K562 (cell line): ENCODE measurements around the gene ANO9. TPM values are rescaled to one million over a fixed set of nuclear protein-coding genes. Genes with fewer than 3 reads are reported as not detected.

Experiments
- CHD4 ChIP-seq: fragments of 200-600 bp; sonication (generic); IDR thresholded peaks from 3 replicates; pipeline ENCODE4 v1.6.1; 2012; ENCODE audit warnings: low read depth, mild to moderate bottlenecking, mixed read lengths, low read length, inconsistent platforms; ENCODE audit not compliant: insufficient read depth, insufficient replicate concordance, poor library complexity, severe bottlenecking
- DIDO1 ChIP-seq: fragments of 450-650 bp; IDR thresholded peaks from 2 replicates; pipeline ENCODE4 v1.6.1; 2016; ENCODE audit warnings: low read depth, missing biosample characterization, missing genetic modification characterization
- GTF2E2 ChIP-seq: fragments of 200-800 bp; sonication (Bioruptor generic); IDR thresholded peaks from 2 replicates; pipeline ENCODE4 v1.6.1; 2016; ENCODE audit warnings: missing genetic modification characterization, missing compliant biosample characterization
- MCM7 ChIP-seq, 2 experiments: fragments of 450-650 bp; IDR thresholded peaks; 2 replicates each; pipeline ENCODE4 v1.6.1; 2016 to 2018
- NRF1 ChIP-seq, 2 experiments: fragments of 450-650 bp; IDR thresholded peaks in 1 of 2; conservative IDR thresholded peaks in 1 of 2; 2 replicates each; pipeline ENCODE4 v1.6.1; 2014; ENCODE audit warnings: mild to moderate bottlenecking in 2 of 2
- POLR2G ChIP-seq: fragments of 200-400 bp; formaldehyde crosslinking; IDR thresholded peaks from 2 replicates; pipeline ENCODE4 v1.6.1; 2017; ENCODE audit warnings: low read depth, mild to moderate bottlenecking, antibody characterized with exemption, low read length, moderate library complexity
- polyA plus RNA-seq, 8 experiments: library from polyadenylated mRNA; depleted of rRNA in 4 of 8; stranded (reverse) in 5 of 8; unstranded in 3 of 8; fragments of >200 nt; fragmentation: Nextera tagmentation in 2 of 8; fragmentation: Illumina TruSeq in 1 of 8; extraction: Ambion mirVana in 2 of 8; extraction: Trizol in 1 of 8; gene quantifications; 2 replicates each; pipeline versions ENCODE4 v1.2.1 to v1.2.3, GENCODE V29; 2011 to 2014; ENCODE audit warnings: inconsistent platforms in 1 of 8, missing spikeins in 1 of 8
- total RNA-seq, 7 experiments: library from RNA; depleted of rRNA in 6 of 7; stranded (reverse); fragments of >200 nt in 6 of 7; fragmentation: Illumina TruSeq in 2 of 7; extraction: Trizol in 2 of 7; gene quantifications; 2 replicates each; pipeline versions ENCODE4 v1.2.1 to v1.2.3, GENCODE V29; 2011 to 2021; ENCODE audit warnings: low replicate concordance in 1 of 7
- TF ChIP-seq, protein P1 (sequence below): fragments of 250-450 bp; sonication (Bioruptor Pico); IDR thresholded peaks from 2 replicates; pipeline ENCODE4 v1.8.0; 2022; ENCODE audit warnings: moderate library complexity, mild to moderate bottlenecking, inconsistent platforms
- TF ChIP-seq, protein P2 (sequence below): fragments of 250-450 bp; sonication (Bioruptor Pico); IDR thresholded peaks from 2 replicates; pipeline ENCODE4 v1.5.0; 2021

Gene ANO9
- total and polyA plus RNA-seq, 9 of the 15 experiments (the other 6 are each of a cell fraction or from before 2014, with no cell fraction given): 0.20 to 14.5 (median 4.5) TPM

DNA sequence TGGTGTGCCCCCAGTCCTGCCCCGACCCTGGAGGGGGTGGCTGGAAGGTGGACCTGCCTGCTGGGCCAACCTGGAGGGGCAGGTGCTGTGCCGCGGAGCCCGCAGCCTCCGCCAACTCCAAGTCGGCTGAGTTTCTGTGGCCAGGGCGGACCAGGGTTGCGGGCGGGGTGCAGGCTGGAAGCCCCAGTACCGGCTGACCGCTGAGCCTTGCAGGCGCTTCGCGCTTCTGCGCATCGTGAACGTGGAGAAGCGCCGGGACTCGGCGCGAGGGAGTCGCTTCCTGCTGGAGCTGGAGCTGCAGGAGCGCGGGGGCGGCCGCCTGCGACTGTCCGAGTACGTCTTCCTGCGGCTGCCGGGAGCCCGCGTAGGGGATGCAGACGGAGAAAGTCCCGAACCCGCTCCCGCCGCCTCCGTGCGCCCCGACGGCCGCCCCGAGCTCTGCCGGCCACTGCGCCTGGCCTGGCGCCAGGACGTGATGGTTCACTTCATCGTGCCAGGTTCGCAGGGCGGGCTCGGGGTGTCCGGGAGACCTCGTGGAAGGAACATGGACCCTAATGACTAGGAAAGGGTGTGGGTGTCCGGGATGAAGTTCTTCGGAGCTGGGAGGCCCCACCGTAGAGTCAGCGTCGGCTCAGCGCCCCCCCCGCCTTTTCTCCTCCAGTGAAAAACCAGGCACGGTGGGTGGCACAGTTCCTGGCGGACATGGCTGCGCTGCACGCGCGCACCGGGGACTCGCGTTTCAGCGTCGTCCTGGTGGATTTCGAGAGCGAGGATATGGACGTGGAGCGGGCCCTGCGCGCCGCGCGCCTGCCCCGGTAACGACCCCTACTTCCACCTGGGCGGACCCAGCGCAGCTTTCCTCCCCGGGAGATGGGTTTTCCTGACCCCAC lies 62.4 kb downstream of the ANO9 start (continued):
- peak; percentile 38; the same call in 1 of the 2 replicates for TF ChIP-seq POLR2G
- TF ChIP-seq DIDO1: no peak
- no peak for TF ChIP-seq NRF1 (conservative IDR thresholded peaks at IDR 0.05 in 1 of 2, IDR thresholded peaks at IDR 0.05 in 1 of 2)
- TF ChIP-seq, protein P1, sequence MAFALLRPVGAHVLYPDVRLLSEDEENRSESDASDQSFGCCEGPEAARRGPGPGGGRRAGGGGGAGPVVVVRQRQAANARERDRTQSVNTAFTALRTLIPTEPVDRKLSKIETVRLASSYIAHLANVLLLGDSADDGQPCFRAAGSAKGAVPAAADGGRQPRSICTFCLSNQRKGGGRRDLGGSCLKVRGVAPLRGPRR: no peak
- no peak for TF ChIP-seq GTF2E2 (tag)
- TF ChIP-seq CHD4: no peak
- TF ChIP-seq, protein P2, sequence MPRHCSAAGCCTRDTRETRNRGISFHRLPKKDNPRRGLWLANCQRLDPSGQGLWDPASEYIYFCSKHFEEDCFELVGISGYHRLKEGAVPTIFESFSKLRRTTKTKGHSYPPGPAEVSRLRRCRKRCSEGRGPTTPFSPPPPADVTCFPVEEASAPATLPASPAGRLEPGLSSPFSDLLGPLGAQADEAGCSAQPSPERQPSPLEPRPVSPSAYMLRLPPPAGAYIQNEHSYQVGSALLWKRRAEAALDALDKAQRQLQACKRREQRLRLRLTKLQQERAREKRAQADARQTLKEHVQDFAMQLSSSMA: no peak
- TF ChIP-seq MCM7 (IDR thresholded peaks at IDR 0.05): no peak
- TF ChIP-seq, all 486 proteins: peak for 4
